ENCODE results near the gene GCH1.
A peak's percentile ranks its signal among the peaks of the same experiment; 100 is the strongest.
"Not testable (repeated sequence)": the region's sequence is repeated elsewhere in the genome, so short reads cannot be mapped to it uniquely, and the experiment has no call there.

GCH1 gene

GRCh38 chr14:54908973-54909372, 6.3 kb upstream of the GCH1 start:
- not testable (repeated sequence) for DNase-seq (ENCODE audit: extremely low read depth in 1 of 2, low read depth in 1 of 2)

- no peak for DNase-seq (ENCODE audit: extremely low read depth in 1 of 2, low read depth in 1 of 2)
Measured at GRCh38 chr14:54908190-54908589, 5.6 kb upstream of the GCH1 start.

GRCh38 chr14:54906075-54906474, 3.4 kb upstream of the GCH1 start:
- no peak for DNase-seq (ENCODE audit: extremely low read depth in 1 of 2, low read depth in 1 of 2)

GRCh38 chr14:54902143-54902520, 494 bp downstream of the GCH1 start:
- DNase-seq (ENCODE audit: extremely low read depth in 1 of 2, low read depth in 1 of 2): peak; percentile 51 to 67

- DNase-seq (ENCODE audit: extremely low read depth in 1 of 2, low read depth in 1 of 2): no peak
Measured at GRCh38 chr14:54901380-54902142, 1.1 kb downstream of the GCH1 start.

- DNase-seq (ENCODE audit: extremely low read depth in 1 of 2, low read depth in 1 of 2): no peak
Measured at GRCh38 chr14:54899573-54899972, 3.1 kb downstream of the GCH1 start.

- DNase-seq (ENCODE audit: extremely low read depth in 1 of 2, low read depth in 1 of 2): not testable (repeated sequence)
Measured at GRCh38 chr14:54897809-54898555, 4.6 kb downstream of the GCH1 start.

GRCh38 chr14:54895683-54896082, 6.9 kb downstream of the GCH1 start:
- DNase-seq (ENCODE audit: extremely low read depth in 1 of 2, low read depth in 1 of 2): no peak

GRCh38 chr14:54894995-54895394, 7.6 kb downstream of the GCH1 start:
- DNase-seq (ENCODE audit: extremely low read depth in 1 of 2, low read depth in 1 of 2): no peak

- DNase-seq (ENCODE audit: extremely low read depth in 1 of 2, low read depth in 1 of 2): no peak
Measured at GRCh38 chr14:54893151-54893760, 9.4 kb downstream of the GCH1 start.

- no peak for DNase-seq (ENCODE audit: extremely low read depth in 1 of 2, low read depth in 1 of 2)
Measured at GRCh38 chr14:54891471-54892245, 11.0 kb downstream of the GCH1 start.

- DNase-seq (ENCODE audit: extremely low read depth in 1 of 2, low read depth in 1 of 2): no peak
Measured at GRCh38 chr14:54890788-54891187, 11.8 kb downstream of the GCH1 start.

- no peak for DNase-seq (ENCODE audit: extremely low read depth in 1 of 2, low read depth in 1 of 2)
Measured at GRCh38 chr14:54889919-54890318, 12.7 kb downstream of the GCH1 start.

- no peak for DNase-seq (ENCODE audit: extremely low read depth in 1 of 2, low read depth in 1 of 2)
Measured at GRCh38 chr14:54882521-54882920, 20.1 kb downstream of the GCH1 start.

GRCh38 chr14:54881761-54882401, 20.7 kb downstream of the GCH1 start:
- DNase-seq (ENCODE audit: extremely low read depth in 1 of 2, low read depth in 1 of 2): no peak

GRCh38 chr14:54881235-54881760, 21.3 kb downstream of the GCH1 start:
- DNase-seq (ENCODE audit: extremely low read depth in 1 of 2, low read depth in 1 of 2): no peak

- DNase-seq (ENCODE audit: extremely low read depth in 1 of 2, low read depth in 1 of 2): no peak
Measured at GRCh38 chr14:54877703-54878021, 25.0 kb downstream of the GCH1 start.

GRCh38 chr14:54877015-54877702, 25.5 kb downstream of the GCH1 start:
- DNase-seq (ENCODE audit: extremely low read depth in 1 of 2, low read depth in 1 of 2): no peak

- DNase-seq (ENCODE audit: extremely low read depth in 1 of 2, low read depth in 1 of 2): not testable (repeated sequence)
Measured at GRCh38 chr14:54875648-54876047, 27.0 kb downstream of the GCH1 start.
